ENCODE measurements around the gene DPP8. TPM values are rescaled to one million over a fixed set of nuclear protein-coding genes. Genes with fewer than 3 reads are reported as not detected.
A peak's percentile ranks its signal among the peaks of the same experiment; 100 is the strongest.
"Not testable (repeated sequence)": the region's sequence is repeated elsewhere in the genome, so short reads cannot be mapped to it uniquely, and the experiment has no call there.

The DPP8 gene
- total RNA-seq, 1 donor from 2014 or later = 28.4 TPM

DNA sequence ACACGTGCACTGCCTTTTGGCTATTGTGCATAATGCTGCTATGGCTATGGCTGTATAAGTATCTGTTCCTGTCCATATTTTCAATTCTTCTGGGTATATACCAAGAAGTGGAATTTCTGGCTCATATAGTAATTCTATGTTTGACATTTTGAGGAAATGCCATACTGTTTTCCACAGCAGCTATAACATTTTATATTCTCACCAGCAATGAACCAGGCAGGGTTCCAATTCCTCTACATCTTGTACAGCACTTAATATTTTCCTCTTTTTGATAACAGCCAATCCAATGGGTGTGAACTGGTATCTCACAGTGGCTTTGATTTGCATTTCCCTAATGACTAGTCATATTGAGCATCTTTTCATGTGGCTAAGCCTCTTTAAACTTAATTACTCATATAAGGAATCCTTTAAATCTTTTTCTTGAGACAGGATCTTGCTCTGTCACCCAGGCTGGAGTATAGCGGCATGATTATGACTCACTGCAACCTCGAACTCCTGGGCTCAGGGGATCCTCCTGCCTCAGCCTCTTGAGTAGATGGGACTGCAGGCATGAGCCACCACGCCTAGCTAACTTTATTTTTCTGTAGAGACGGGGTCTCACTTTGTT is 56.6 kb downstream of the DPP8 start:
- TF ChIP-seq, protein P1, sequence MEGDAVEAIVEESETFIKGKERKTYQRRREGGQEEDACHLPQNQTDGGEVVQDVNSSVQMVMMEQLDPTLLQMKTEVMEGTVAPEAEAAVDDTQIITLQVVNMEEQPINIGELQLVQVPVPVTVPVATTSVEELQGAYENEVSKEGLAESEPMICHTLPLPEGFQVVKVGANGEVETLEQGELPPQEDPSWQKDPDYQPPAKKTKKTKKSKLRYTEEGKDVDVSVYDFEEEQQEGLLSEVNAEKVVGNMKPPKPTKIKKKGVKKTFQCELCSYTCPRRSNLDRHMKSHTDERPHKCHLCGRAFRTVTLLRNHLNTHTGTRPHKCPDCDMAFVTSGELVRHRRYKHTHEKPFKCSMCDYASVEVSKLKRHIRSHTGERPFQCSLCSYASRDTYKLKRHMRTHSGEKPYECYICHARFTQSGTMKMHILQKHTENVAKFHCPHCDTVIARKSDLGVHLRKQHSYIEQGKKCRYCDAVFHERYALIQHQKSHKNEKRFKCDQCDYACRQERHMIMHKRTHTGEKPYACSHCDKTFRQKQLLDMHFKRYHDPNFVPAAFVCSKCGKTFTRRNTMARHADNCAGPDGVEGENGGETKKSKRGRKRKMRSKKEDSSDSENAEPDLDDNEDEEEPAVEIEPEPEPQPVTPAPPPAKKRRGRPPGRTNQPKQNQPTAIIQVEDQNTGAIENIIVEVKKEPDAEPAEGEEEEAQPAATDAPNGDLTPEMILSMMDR (IDR thresholded peaks at IDR 0.05; ENCODE audit: insufficient read depth, low read length, severe bottlenecking) = no peak
- no peaks in the 10 kb centered on the region for H3K27me3 ChIP-seq (ENCODE audit: control insufficient read depth, insufficient read depth, low read length)
- peaks cover 10% of the 10 kb centered on the region for H3K36me3 ChIP-seq (ENCODE audit: control insufficient read depth, insufficient read depth, low read length)
- no peak for FAIRE-seq
- H3K4me3 ChIP-seq (ENCODE audit: low read depth, low read length) = no peak overlapping the region
- DNase-seq (ENCODE audit: low read depth) = peak; percentile 22

- not testable (repeated sequence) for DNase-seq (ENCODE audit: low read depth); FAIRE-seq
- peaks cover 12% of the 10 kb centered on the region for H3K36me3 ChIP-seq (ENCODE audit: control insufficient read depth, insufficient read depth, low read length)
Observed at GRCh38 chr15:65455256-65455655, 62.2 kb downstream of the DPP8 start.

GRCh38 chr15:65451989-65452388 is 65.5 kb downstream of the DPP8 start:
- H3K27me3 ChIP-seq (ENCODE audit: control insufficient read depth, insufficient read depth, low read length) = no peaks in the 10 kb centered on the region
- DNase-seq (ENCODE audit: low read depth) (no peak), FAIRE-seq (no peak)
- no peak overlapping the region for H3K4me3 ChIP-seq (ENCODE audit: low read depth, low read length)
- peaks cover 13% of the 10 kb centered on the region for H3K36me3 ChIP-seq (ENCODE audit: control insufficient read depth, insufficient read depth, low read length)
- TF ChIP-seq, protein P1 (IDR thresholded peaks at IDR 0.05; ENCODE audit: insufficient read depth, low read length, severe bottlenecking) = no peak

More at GRCh38 chr15:65455256-65455655, 62.2 kb downstream of the DPP8 start:
- not testable (repeated sequence) for H3K4me3 ChIP-seq (ENCODE audit: low read depth, low read length); H3K27me3 ChIP-seq (ENCODE audit: control insufficient read depth, insufficient read depth, low read length)

DNA sequence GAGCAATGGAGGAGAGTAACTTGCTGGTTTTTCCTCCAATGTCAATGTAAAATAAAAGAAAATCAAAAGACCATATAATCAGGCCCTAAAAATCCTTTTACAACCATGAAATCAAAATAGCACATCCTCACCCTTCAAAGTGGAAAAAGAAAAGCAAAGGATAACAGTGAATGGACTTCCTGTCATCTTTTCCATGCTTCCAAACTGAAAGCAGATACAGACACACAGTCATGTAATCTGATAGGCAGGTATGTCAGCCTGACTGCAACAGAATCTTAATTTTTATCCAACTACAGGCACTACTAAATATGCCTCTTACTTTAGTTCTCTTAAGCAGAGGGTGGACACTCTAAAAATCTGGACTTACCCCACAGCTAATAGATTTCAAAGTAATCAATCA is 66.9 kb downstream of the DPP8 start:
- Histone ChIP-seq H3K36me3 (ENCODE audit: control insufficient read depth, insufficient read depth, low read length) (peaks cover 9% of the 10 kb centered on the region), H3K27me3 (ENCODE audit: control insufficient read depth, insufficient read depth, low read length) (no peaks in the 10 kb centered on the region), H3K4me3 (ENCODE audit: low read depth, low read length) (no peak overlapping the region)
- FAIRE-seq (no peak), DNase-seq (ENCODE audit: low read depth) (no peak)
- TF ChIP-seq, protein P1 (IDR thresholded peaks at IDR 0.05; ENCODE audit: insufficient read depth, low read length, severe bottlenecking) = no peak

DNA sequence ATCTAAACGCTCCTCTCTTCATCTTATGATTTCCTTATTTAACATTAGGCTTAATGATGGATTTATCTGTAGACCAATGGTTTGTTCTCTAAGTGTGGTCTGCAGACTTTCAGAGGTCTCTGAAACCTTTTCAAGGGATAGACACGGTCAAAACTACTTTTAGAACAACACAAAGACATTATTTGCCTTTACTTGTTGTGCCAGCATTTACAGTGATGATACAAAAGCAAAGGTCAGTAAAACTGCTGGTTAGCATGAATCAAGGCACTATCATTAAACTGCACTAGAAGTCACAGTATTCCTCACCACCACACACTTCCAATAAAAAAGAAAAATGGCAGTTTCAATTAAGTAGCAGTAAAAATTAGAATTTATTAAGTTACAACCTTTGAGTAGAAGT is 70.3 kb downstream of the DPP8 start:
- TF ChIP-seq, protein P1 (IDR thresholded peaks at IDR 0.05; ENCODE audit: insufficient read depth, low read length, severe bottlenecking) = no peak
- Histone ChIP-seq H3K27me3 (ENCODE audit: control insufficient read depth, insufficient read depth, low read length) (no peaks in the 10 kb centered on the region), H3K4me3 (ENCODE audit: low read depth, low read length) (no peak overlapping the region), H3K36me3 (ENCODE audit: control insufficient read depth, insufficient read depth, low read length) (peaks cover 8% of the 10 kb centered on the region)
- no peak for DNase-seq (ENCODE audit: low read depth)
- FAIRE-seq = no peak

DNA sequence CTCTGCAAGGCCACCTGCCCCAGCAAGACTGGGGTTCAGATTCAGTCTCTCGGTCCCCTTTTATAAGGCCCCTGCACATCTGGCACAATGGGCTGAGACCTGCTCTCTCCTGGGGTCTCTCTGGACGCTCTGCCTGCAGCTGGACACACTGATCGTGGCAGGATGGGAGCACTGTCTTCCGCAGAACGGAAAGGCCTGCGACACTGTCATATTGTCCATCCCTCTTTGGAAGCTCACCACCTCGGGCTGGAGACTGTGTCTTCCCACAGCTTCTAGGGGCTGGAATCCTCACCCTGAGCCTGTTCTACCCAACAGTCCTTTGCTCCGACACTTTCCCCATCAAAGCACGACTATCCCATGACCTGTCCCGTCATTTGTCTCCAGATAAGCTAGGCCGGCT is 83.3 kb downstream of the DPP8 start:
- no peak for DNase-seq (ENCODE audit: low read depth)
- FAIRE-seq = peak; percentile 47
- no peaks in the 10 kb centered on the region for H3K36me3 ChIP-seq (ENCODE audit: control insufficient read depth, insufficient read depth, low read length)

More for the DNA sequence above, 83.3 kb downstream of the DPP8 start:
- Histone ChIP-seq H3K4me3 (ENCODE audit: low read depth, low read length) (no peak overlapping the region), H3K27me3 (ENCODE audit: control insufficient read depth, insufficient read depth, low read length) (no peaks in the 10 kb centered on the region)
- TF ChIP-seq, protein P1 (IDR thresholded peaks at IDR 0.05; ENCODE audit: insufficient read depth, low read length, severe bottlenecking) = no peak
